Endothelial cell of umbilical vein (primary cell): ENCODE measurements around the gene GRIK3. TPM values are rescaled to one million over a fixed set of nuclear protein-coding genes. Genes with fewer than 3 reads are reported as not detected.

Source experiments
- BruUV-seq: library from RNA; stranded (reverse); fragments of 400-500 nt; replicated peaks from 2 replicates; lab custom pipeline; 2021; lab: Mats Ljungman, UMichigan
- CTCF ChIA-PET: fragments of 300-600, 350-600 bp; sonication (Branson Sonifier 250); formaldehyde crosslinking; loops from one replicate; lab custom pipeline; 2021; ENCODE audit warnings: antibody characterized with exemption, inconsistent platforms; lab: Charles Lee
- POLR2A ChIA-PET: fragments of 300-600, 350-600 bp; sonication (Branson Sonifier 250); formaldehyde crosslinking; loops from one replicate; lab custom pipeline; 2021; ENCODE audit warnings: antibody characterized with exemption, inconsistent platforms; lab: Charles Lee
- DNase-seq: peaks from one replicate; pipeline ENCODE4 v3.0.0-alpha.2; 2011; ENCODE audit warnings: low read depth, low spot score
- FAIRE-seq: peaks from 2 replicates; lab custom pipeline; 2011; peaks lifted over from hg19 to GRCh38; lab: Jason Lieb, UNC
- H2AFZ ChIP-seq: 2 replicates; pipeline ENCODE4 v1.6.0; 2012; ENCODE audit warnings: low read depth, low read length, control low read depth, inconsistent platforms
- H3K27ac ChIP-seq: 2 replicates; pipeline ENCODE4 v1.5.1; 2011; ENCODE audit warnings: low read depth, mild to moderate bottlenecking, control low read depth, low read length, moderate library complexity; ENCODE audit not compliant: insufficient read depth
- H3K27me3 ChIP-seq, 2 experiments: 2 replicates each; pipeline versions ENCODE4 v1.6.0 to v1.6.1; 2011; ENCODE audit warnings: low read length in 2 of 2, mixed read lengths in 1 of 2; ENCODE audit not compliant: control insufficient read depth in 2 of 2, insufficient read depth in 2 of 2
- H3K36me3 ChIP-seq, 2 experiments: 2 replicates in 1 of 2; 3 replicates in 1 of 2; pipeline ENCODE4 v1.5.1; 2011; ENCODE audit warnings: low read length in 2 of 2, mild to moderate bottlenecking in 1 of 2, moderate library complexity in 1 of 2; ENCODE audit not compliant: control insufficient read depth in 2 of 2, insufficient read depth in 2 of 2; ENCODE audit errors: extremely low read depth in 1 of 2
- H3K4me1 ChIP-seq: 3 replicates; pipeline ENCODE4 v1.5.1; 2011; ENCODE audit warnings: mild to moderate bottlenecking, low read length; ENCODE audit not compliant: control insufficient read depth, insufficient read depth; ENCODE audit errors: extremely low read depth
- H3K4me2 ChIP-seq: 2 replicates; pipeline ENCODE4 v1.6.1; 2011; ENCODE audit warnings: low read length, control low read depth, mixed read lengths; ENCODE audit not compliant: insufficient read depth
- H3K4me3 ChIP-seq, 3 experiments: fragments of 200-600 bp in 1 of 3; sonication (generic), shearing (Covaris generic) in 1 of 3; replicated peaks in 1 of 3; 2 replicates each; pipeline ENCODE4 v1.5.1; 2011 to 2016; ENCODE audit warnings: control low read depth in 3 of 3, low read length in 3 of 3, mild to moderate bottlenecking in 2 of 3, inconsistent platforms in 1 of 3, low read depth in 1 of 3, moderate library complexity in 1 of 3; ENCODE audit not compliant: insufficient read depth in 1 of 3
- H3K79me2 ChIP-seq: 2 replicates; pipeline ENCODE4 v1.6.0; 2012; ENCODE audit warnings: low read length, inconsistent platforms; ENCODE audit not compliant: control insufficient read depth, insufficient read depth
- H3K9ac ChIP-seq: replicated peaks from 2 replicates; pipeline ENCODE3; 2011; ENCODE audit warnings: low read length, control low read depth; ENCODE audit not compliant: insufficient read depth; ENCODE audit errors: extremely low read depth
- H3K9me1 ChIP-seq: replicated peaks from 3 replicates; pipeline ENCODE4 v1.6.0; 2011; ENCODE audit warnings: mild to moderate bottlenecking, low read length; ENCODE audit not compliant: control insufficient read depth, insufficient read depth; ENCODE audit errors: extremely low read depth
- H3K9me3 ChIP-seq: replicated peaks from 2 replicates; pipeline ENCODE4 v1.5.1; 2012; ENCODE audit warnings: low read length, inconsistent platforms; ENCODE audit not compliant: control insufficient read depth, insufficient read depth
- H4K20me1 ChIP-seq: replicated peaks from 2 replicates; pipeline ENCODE3; 2011; ENCODE audit warnings: mild to moderate bottlenecking, low read length; ENCODE audit not compliant: control insufficient read depth, insufficient read depth; ENCODE audit errors: extremely low read depth
- CTCF ChIP-seq, 2 donors: IDR thresholded peaks; 1 replicate in 1 of 2; 2 replicates in 1 of 2; pipeline ENCODE4 v1.5.1; 2011; ENCODE audit warnings: low read length in 2 of 2, mild to moderate bottlenecking in 2 of 2, moderate library complexity in 2 of 2, control low read depth in 1 of 2, inconsistent platforms in 1 of 2, low read depth in 1 of 2; ENCODE audit not compliant: insufficient read depth in 1 of 2; ENCODE audit errors: extremely low read depth in 1 of 2
- EZH2 ChIP-seq: IDR thresholded peaks from 2 replicates; pipeline ENCODE4 v1.6.1; 2012; ENCODE audit warnings: borderline replicate concordance, low read depth, mild to moderate bottlenecking, moderate library complexity, low read length, inconsistent platforms; ENCODE audit not compliant: severe bottlenecking
- FOS ChIP-seq: IDR thresholded peaks from 2 replicates; pipeline ENCODE4 v1.6.1; 2011; ENCODE audit warnings: mild to moderate bottlenecking, low read length, moderate library complexity, borderline replicate concordance; ENCODE audit not compliant: insufficient read depth
- GATA2 ChIP-seq: IDR thresholded peaks from 2 replicates; pipeline ENCODE4 v1.7.0; 2011; ENCODE audit warnings: low read depth, mild to moderate bottlenecking, moderate library complexity, mixed read lengths, low read length; ENCODE audit not compliant: insufficient read length, insufficient read depth
- JUN ChIP-seq: IDR thresholded peaks from 2 replicates; pipeline ENCODE4 v1.6.1; 2011; ENCODE audit warnings: borderline replicate concordance, low read depth; ENCODE audit not compliant: insufficient read length, insufficient read depth
- MAX ChIP-seq: IDR thresholded peaks from 2 replicates; pipeline ENCODE4 v1.6.1; 2011; ENCODE audit not compliant: insufficient read depth, insufficient read length
- MYC ChIP-seq: IDR thresholded peaks from one replicate; pipeline ENCODE4 v1.6.1; 2011; ENCODE audit warnings: mild to moderate bottlenecking, low read depth, low read length
- POLR2A ChIP-seq: IDR thresholded peaks from 2 replicates; pipeline ENCODE4 v1.6.1; 2012; ENCODE audit warnings: low read depth, mild to moderate bottlenecking, control low read depth, low read length
- POLR2AphosphoS5 ChIP-seq: IDR thresholded peaks from 2 replicates; pipeline ENCODE4 v1.6.1; 2012; ENCODE audit warnings: low read depth, mild to moderate bottlenecking, control low read depth, low read length, moderate library complexity; ENCODE audit not compliant: insufficient read depth
- dilution Hi-C: fragments of 300-500 bp; cut with MboI; formaldehyde crosslinking; loops from one replicate; pipeline ENCODE4 v1.15.0; 2019; ENCODE audit warnings: low sequenced_read_pairs; ENCODE audit not compliant: extremely low pct_ligation_motif_present
- intact Hi-C: fragments of 100-400 bp; cut with micrococcal nuclease; formaldehyde crosslinking; loops from one replicate; pipeline ENCODE4 v1.10.0; 2022
- polyA plus RNA-seq, 4 experiments: library from polyadenylated mRNA; depleted of rRNA in 3 of 4; stranded (reverse) in 3 of 4; unstranded in 1 of 4; fragments of >200 nt; gene quantifications; 2 replicates each; pipeline versions ENCODE4 v1.2.1 to v1.2.3, GENCODE V29; 2011 to 2012; ENCODE audit warnings: missing spikeins in 1 of 4
- total RNA-seq: library from RNA; stranded (reverse); gene quantifications from 2 replicates; pipeline ENCODE4 v1.2.3, GENCODE V29; 2021

Gene GRIK3
- total and polyA plus RNA-seq, 2 donors (not counting 3 experiments of a cell fraction or from before 2014, with no cell fraction given): not detected

DNA sequence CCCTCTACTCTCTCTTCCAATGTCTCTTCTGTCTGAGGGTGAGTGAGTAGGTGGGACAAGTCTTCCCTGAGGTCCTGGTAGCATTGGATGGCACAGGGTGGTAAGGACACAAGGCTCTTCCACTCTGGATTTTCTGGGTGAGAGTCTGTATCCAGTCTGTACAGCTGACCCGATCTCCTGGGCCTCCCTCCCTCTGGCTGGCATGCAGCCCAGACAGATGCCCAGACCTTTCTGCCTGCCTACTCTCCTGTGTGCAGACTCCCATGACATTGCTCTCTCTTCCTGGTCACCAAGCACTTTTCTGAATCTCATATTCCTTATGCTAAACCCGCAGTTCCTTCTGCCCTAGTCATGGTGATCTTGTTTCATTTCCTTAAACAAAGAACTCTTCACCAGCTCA is 100.3 kb downstream of the GRIK3 start:
- no peak for TF ChIP-seq CTCF (IDR thresholded peaks at IDR 0.05; ENCODE audit: extremely low read depth in 1 of 2, insufficient read depth in 1 of 2, low read depth in 1 of 2, low read length in 2 of 2)
- no peak for TF ChIP-seq JUN
- TF ChIP-seq POLR2AphosphoS5: no peak
- Histone ChIP-seq H3K9me3 (no peaks in the 10 kb centered on the region), H3K4me1 (no peaks in the 10 kb centered on the region), H3K27me3 (no peaks in the 10 kb centered on the region), H3K4me3 (no peak overlapping the region), H2AFZ (no peak overlapping the region), H3K4me2 (no peak overlapping the region), H3K27ac (no peak overlapping the region), H3K9me1 (no peaks in the 10 kb centered on the region), H3K36me3 (no peaks in the 10 kb centered on the region), H4K20me1 (no peaks in the 10 kb centered on the region), H3K79me2 (no peaks in the 10 kb centered on the region), H3K9ac (no peak overlapping the region)
- POLR2A ChIA-PET: no interaction called here
- dilution Hi-C loops: no loop called here
- no TSS peak for BruUV-seq
- DNase-seq: no peak
- FAIRE-seq: no peak
- CTCF ChIA-PET: no interaction called here
- intact Hi-C loops: no loop called here

DNA sequence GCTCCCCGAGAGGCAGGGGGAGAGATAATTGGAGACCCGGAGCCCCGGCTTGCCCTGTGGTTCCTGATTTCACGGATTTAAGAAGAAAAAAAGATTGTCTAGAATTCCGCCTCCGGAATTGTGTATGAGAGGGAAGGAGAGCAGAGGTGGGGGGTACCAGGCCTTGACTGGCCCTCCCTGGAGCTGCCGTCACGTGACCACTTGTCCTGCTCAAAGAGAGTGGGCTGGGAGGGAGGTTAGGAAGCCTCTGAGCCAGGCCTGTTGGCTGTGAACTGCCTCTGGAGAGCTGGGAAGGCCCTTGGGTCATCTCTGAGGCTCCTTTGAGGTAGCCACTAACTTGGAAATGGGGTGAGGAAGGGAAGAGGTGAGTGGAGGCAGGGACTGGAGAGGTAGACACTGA is 106.5 kb downstream of the GRIK3 start:
- Histone ChIP-seq H3K4me2 (no peak overlapping the region), H2AFZ (no peak overlapping the region)
- dilution Hi-C loops: no loop called here

More for the DNA sequence above, 106.5 kb downstream of the GRIK3 start:
- H3K4me3 ChIP-seq: no peak overlapping the region
- FAIRE-seq (no peak), DNase-seq (no peak)
- no peaks in the 10 kb centered on the region for H3K27me3 ChIP-seq
- no peaks in the 10 kb centered on the region for H3K79me2 ChIP-seq
- ChIA-PET POLR2A (no interaction called here), CTCF (no interaction called here)
- BruUV-seq: no TSS peak
- no peak overlapping the region for H3K27ac ChIP-seq
- TF ChIP-seq JUN (no peak), FOS (no peak), EZH2 (no peak), GATA2 (no peak), POLR2AphosphoS5 (no peak), MYC (no peak), CTCF (IDR thresholded peaks at IDR 0.05; ENCODE audit: extremely low read depth in 1 of 2, insufficient read depth in 1 of 2, low read depth in 1 of 2, low read length in 2 of 2) (no peak), POLR2A (no peak), MAX (no peak)
- H3K9me3 ChIP-seq: no peaks in the 10 kb centered on the region
- intact Hi-C loops: no loop called here
- no peaks in the 10 kb centered on the region for H4K20me1 ChIP-seq
- H3K36me3 ChIP-seq: no peaks in the 10 kb centered on the region
- no peaks in the 10 kb centered on the region for H3K9me1 ChIP-seq
- H3K9ac ChIP-seq: no peak overlapping the region
- H3K4me1 ChIP-seq: no peaks in the 10 kb centered on the region
